GM12874 (cell line): ENCODE results near the gene PACSIN2.

Experiments used
- CTCF ChIP-seq: IDR thresholded peaks from 2 replicates; pipeline ENCODE4 v1.5.1; 2011; ENCODE audit warnings: low read depth, mild to moderate bottlenecking, control low read depth, low read length, moderate library complexity; ENCODE audit not compliant: insufficient read depth

Gene PACSIN2

GRCh38 chr22:42895087-42895486 lies 119.9 kb downstream of the PACSIN2 start:
- no peak for TF ChIP-seq CTCF

- TF ChIP-seq CTCF: no peak
These were observed 121.4 kb downstream of the PACSIN2 start for GRCh38 chr22:42893371-42894150.

- TF ChIP-seq CTCF: no peak
These were observed 122.2 kb downstream of the PACSIN2 start for GRCh38 chr22:42892571-42893316.

GRCh38 chr22:42892156-42892555 lies 122.8 kb downstream of the PACSIN2 start:
- no peak for TF ChIP-seq CTCF

GRCh38 chr22:42891696-42892095 lies 123.3 kb downstream of the PACSIN2 start:
- TF ChIP-seq CTCF: no peak

- no peak for TF ChIP-seq CTCF
These were observed 123.9 kb downstream of the PACSIN2 start for GRCh38 chr22:42891008-42891407.

GRCh38 chr22:42889304-42889703 lies 125.6 kb downstream of the PACSIN2 start:
- no peak for TF ChIP-seq CTCF
